Mesodermal cell (in vitro differentiated cells): ENCODE results near the gene LRP6.
"Not testable (repeated sequence)": the region's sequence is repeated elsewhere in the genome, so short reads cannot be mapped to it uniquely, and the experiment has no call there.

ENCODE experiments used
- H3K27ac ChIP-seq: 2 replicates; pipeline ENCODE4 v1.7.0; 2013; ENCODE audit warnings: mild to moderate bottlenecking, low read depth, low read length, moderate library complexity; ENCODE audit not compliant: severe bottlenecking
- H3K36me3 ChIP-seq: 2 replicates; pipeline ENCODE4 v1.7.1; 2013; ENCODE audit warnings: mild to moderate bottlenecking, low read length, moderate library complexity; ENCODE audit not compliant: control insufficient read depth, insufficient read depth
- H3K4me1 ChIP-seq: one replicate; pipeline ENCODE4 v1.7.1; 2013; ENCODE audit warnings: mild to moderate bottlenecking, low read length; ENCODE audit not compliant: insufficient read depth, control insufficient read depth, poor library complexity, severe bottlenecking
- H3K4me3 ChIP-seq: 2 replicates; pipeline ENCODE4 v1.7.0; 2013; ENCODE audit warnings: low read length, control low read depth, mild to moderate bottlenecking; ENCODE audit not compliant: insufficient read depth, poor library complexity, severe bottlenecking; ENCODE audit errors: extremely low read depth
- H3K9me3 ChIP-seq: 2 replicates; pipeline ENCODE4 v1.7.1; 2013; ENCODE audit warnings: mild to moderate bottlenecking, low read length, moderate library complexity; ENCODE audit not compliant: control insufficient read depth
- WGBS, 2 experiments: methylation state at CpG; one replicate each; pipeline ENCODE4 v1.1.5; 2013; ENCODE audit warnings: missing lambda C conversion rate in 2 of 2; ENCODE audit not compliant: insufficient coverage in 2 of 2; 5-methylcytosine and 5-hydroxymethylcytosine counted together

Gene LRP6

GRCh38 chr12:12126551-12126950 is 140.3 kb downstream of the LRP6 start:
- WGBS, 2 experiments = no CpG with 5 or more reads among the region's 4 CpGs
- H3K4me3 ChIP-seq = no peak overlapping the region
- no peaks in the 10 kb centered on the region for H3K4me1 ChIP-seq
- peaks cover 61% of the 10 kb centered on the region for H3K36me3 ChIP-seq
- H3K9me3 ChIP-seq = no peaks in the 10 kb centered on the region
- H3K27ac ChIP-seq = no peak overlapping the region

- H3K9me3 ChIP-seq = no peaks in the 10 kb centered on the region
- no peak overlapping the region for H3K4me3 ChIP-seq
- H3K27ac ChIP-seq = no peak overlapping the region
- H3K4me1 ChIP-seq = no peaks in the 10 kb centered on the region
- H3K36me3 ChIP-seq = peaks cover 66% of the 10 kb centered on the region
- 100% methylated on average over 1 of the region's 3 CpGs; no CpG with 5 or more reads in 1 of the 2 experiments for WGBS, 2 experiments
Measured at GRCh38 chr12:12123036-12123604, 143.7 kb downstream of the LRP6 start.

GRCh38 chr12:12121061-12121460 is 145.8 kb downstream of the LRP6 start:
- H3K4me3 ChIP-seq = no peak overlapping the region
- no peak overlapping the region for H3K27ac ChIP-seq
- H3K9me3 ChIP-seq = no peaks in the 10 kb centered on the region
- peaks cover 59% of the 10 kb centered on the region for H3K36me3 ChIP-seq
- H3K4me1 ChIP-seq = no peaks in the 10 kb centered on the region
- WGBS, 2 experiments = 83 to 100% methylated on average over 2 to 3 of the region's 5 CpGs

DNA sequence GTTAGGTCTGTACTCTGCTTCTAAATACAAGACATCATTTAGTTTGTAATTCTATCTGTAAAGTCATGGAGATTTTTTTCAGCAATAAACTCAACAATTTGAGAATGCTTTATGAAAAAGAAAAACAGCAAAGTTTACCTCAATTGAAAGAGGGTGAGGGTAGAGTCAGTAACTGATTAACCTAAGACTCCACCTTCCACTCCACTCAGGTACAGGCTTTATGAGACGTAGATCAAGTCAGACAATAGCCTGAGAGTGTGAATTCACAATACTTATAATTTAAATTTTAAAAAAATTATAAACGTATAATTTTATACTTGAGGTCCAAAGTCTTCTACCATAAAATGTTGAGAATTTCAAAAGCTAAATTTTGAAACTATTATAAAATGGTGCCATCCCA is 150.2 kb downstream of the LRP6 start:
- no CpG with 5 or more reads among the region's 2 CpGs for WGBS, 2 experiments
- Histone ChIP-seq H3K36me3 (peaks cover 43% of the 10 kb centered on the region), H3K4me1 (no peaks in the 10 kb centered on the region), H3K27ac (no peak overlapping the region), H3K4me3 (no peak overlapping the region), H3K9me3 (no peaks in the 10 kb centered on the region)

DNA sequence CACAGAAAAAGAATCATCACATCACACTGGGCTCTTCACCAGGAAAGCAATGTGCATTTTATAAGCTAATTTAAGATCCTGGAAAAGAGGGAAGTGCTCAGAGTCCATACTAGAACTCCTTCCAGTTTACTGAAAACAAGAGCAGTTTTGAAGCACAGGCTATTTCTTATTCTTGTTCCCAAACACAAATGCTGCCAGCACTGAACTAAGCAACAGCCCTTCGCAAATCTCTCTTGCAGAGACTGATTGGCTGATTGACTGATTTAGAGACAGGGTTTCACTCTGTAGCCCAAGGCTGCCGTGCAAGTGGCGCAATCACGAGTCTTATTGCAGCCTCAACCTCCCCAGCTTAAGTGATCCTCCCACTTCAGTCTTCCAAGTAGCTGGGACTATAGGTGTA is 151.3 kb downstream of the LRP6 start:
- H3K36me3 ChIP-seq = peaks cover 34% of the 10 kb centered on the region
- no peak overlapping the region for H3K27ac ChIP-seq
- H3K4me3 ChIP-seq = no peak overlapping the region
- H3K9me3 ChIP-seq = no peaks in the 10 kb centered on the region
- H3K4me1 ChIP-seq = no peaks in the 10 kb centered on the region
- 94 to 100% methylated on average over 1 to 3 of the region's 4 CpGs for WGBS, 2 experiments

DNA sequence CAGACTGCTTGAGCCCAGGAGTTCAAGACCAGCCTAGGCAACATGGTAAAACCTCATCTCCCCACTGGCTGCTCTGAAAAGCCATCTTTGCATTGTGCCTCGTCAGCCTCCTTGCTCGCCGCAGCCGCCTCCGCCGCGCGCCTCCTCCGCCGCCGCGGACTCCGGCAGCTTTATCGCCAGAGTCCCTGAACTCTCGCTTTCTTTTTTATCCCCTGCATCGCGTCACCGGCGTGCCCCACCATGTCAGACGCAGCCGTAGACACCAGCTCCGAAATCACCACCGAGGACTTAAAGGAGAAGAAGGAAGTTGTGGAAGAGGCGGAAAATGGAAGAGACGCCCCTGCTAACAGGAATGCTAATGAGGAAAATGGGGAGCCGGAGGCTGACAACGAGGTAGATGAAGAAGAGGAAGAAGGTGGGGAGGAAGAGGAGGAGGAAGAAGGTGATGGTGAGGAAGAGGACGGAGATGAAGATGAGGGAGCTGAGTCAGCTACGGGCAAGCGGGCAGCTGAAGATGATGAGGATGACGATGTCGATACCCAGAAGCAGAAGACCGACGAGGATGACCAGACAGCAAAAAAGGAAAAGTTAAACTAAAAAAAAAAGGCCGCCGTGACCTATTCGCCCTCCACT is 155.8 kb downstream of the LRP6 start:
- Histone ChIP-seq H3K36me3 (peaks cover 24% of the 10 kb centered on the region), H3K9me3 (peaks cover 14% of the 10 kb centered on the region)
- H3K4me1 ChIP-seq, H3K4me3 ChIP-seq, H3K27ac ChIP-seq: not testable (repeated sequence)
- WGBS, 2 experiments = 97% methylated on average over 15 to 18 of the region's 37 CpGs

DNA sequence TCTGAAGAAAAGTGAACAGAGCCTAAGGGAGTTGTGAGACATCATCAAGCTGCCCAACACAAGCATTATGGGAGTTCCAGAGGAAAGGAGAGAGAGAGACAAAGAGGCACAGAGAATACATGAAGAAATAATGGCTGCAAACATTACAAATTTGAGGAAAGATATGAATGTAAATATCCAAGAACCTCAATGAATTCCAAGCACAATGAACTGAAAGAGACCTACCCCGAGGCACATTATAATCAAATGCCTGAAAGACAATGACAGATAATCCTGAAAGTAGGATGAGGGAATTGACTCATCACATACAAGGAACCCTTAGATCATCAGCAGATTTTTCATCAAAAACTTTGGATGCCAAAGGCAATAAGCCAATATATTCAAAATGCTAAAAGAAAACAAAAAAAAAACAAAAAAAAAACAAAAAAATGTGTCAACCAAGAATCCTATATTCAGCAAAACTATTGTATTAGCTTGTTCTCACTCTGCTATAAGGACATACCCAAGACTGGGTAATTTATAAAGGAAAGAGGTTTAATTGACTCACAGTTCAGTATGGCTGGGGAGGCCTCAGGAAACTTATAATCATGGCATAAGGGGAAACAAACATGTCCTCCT is 158.3 kb downstream of the LRP6 start:
- no CpG with 5 or more reads among the region's 1 CpG for WGBS, 2 experiments
- Histone ChIP-seq H3K4me1 (no peaks in the 10 kb centered on the region), H3K9me3 (peaks cover 18% of the 10 kb centered on the region), H3K27ac (no peak overlapping the region), H3K4me3 (no peak overlapping the region), H3K36me3 (peaks cover 20% of the 10 kb centered on the region)

DNA sequence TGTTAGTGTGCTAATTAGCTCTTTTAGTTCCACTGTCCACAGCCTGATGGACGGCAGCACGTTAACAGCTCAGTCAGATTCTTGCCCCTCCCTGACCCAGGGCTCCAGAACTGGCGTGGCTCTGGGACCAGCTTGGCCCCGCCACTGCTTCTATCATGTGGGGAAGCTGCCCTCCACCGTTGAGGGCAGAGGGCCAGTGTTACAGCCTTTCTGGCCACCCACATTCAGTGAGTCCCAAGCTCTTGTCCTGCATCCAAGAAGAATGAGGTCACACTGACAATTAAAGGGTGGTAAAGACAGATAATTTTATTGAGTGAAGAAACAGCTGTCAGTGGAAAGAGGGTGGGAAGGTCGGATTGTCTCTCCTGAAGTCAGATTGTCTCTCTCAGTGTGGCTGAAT is 159.2 kb downstream of the LRP6 start:
- Histone ChIP-seq H3K36me3 (peaks cover 11% of the 10 kb centered on the region), H3K4me1 (no peaks in the 10 kb centered on the region), H3K9me3 (peaks cover 18% of the 10 kb centered on the region), H3K27ac (no peak overlapping the region), H3K4me3 (no peak overlapping the region)
- WGBS, 2 experiments = 93 to 98% methylated on average over 5 to 6 of the region's 6 CpGs

DNA sequence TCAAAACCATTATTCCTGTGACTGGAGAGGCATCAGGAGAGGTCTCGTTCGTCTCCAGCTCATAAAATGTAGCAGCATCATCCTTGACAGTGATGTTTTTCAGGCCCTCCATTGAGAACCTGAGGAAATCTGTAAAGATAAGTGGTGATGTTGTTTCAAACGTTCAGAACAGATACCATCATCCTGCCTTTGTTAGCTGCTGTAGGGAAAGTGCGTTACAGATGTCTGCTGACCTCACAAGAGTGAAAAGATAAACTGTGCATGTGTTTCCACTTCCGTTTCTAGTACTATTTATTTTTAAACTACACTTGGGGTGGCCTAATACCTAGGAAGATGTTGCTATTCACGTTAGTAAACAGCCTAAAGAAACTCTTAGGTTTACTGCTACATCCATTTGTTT is 167.7 kb downstream of the LRP6 start:
- H3K9me3 ChIP-seq = peaks cover 2% of the 10 kb centered on the region
- peak overlapping the region; percentile 51 for H3K27ac ChIP-seq
- H3K36me3 ChIP-seq = peaks cover 14% of the 10 kb centered on the region
- WGBS, 2 experiments = 66 to 72% methylated on average over 3 to 4 of the region's 6 CpGs
- no peak overlapping the region for H3K4me3 ChIP-seq
- peaks cover 21% of the 10 kb centered on the region for H3K4me1 ChIP-seq

DNA sequence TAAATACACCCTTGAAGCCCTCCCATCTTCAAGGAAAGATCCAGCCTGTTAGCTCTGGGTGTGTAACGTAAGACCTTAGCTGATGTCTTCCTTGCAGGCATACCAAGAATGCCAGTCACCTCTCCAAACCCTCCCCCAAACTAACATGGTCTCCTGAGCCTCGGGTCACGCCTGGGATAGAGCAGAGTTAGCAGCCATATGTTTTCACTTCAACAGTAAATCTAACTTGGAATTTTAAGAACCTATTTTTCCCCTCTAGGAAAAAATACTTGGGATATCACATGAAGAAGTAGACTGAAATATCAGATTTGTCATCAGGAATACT is 168.2 kb downstream of the LRP6 start:
- H3K36me3 ChIP-seq = peaks cover 9% of the 10 kb centered on the region
- H3K9me3 ChIP-seq = no peaks in the 10 kb centered on the region
- H3K4me1 ChIP-seq = peaks cover 24% of the 10 kb centered on the region
- WGBS, 2 experiments = 83 to 100% methylated on average over 1 to 2 of the region's 3 CpGs
- H3K27ac ChIP-seq = peak overlapping the region; percentile 51
- H3K4me3 ChIP-seq = no peak overlapping the region
